A549 (cell line): ENCODE results near the gene BTC.

Source experiments
- BHLHE40 ChIP-seq: IDR thresholded peaks from 2 replicates; pipeline ENCODE4 v1.6.1; 2012; ENCODE audit warnings: low read depth, low read length, inconsistent platforms
- CHD2 ChIP-seq: fragments of 150-350 bp; IDR thresholded peaks from 2 replicates; pipeline ENCODE4 v1.6.1; 2014; ENCODE audit warnings: low read length; ENCODE audit not compliant: partially characterized antibody
- CTCF ChIP-seq: fragments of >200 bp; sonication (Bioruptor Twin); formaldehyde crosslinking; IDR thresholded peaks from 3 replicates; pipeline ENCODE4 v1.5.1; 2016
- JUN ChIP-seq, 2 experiments: fragments of >200 bp; sonication (Bioruptor Twin); formaldehyde crosslinking; IDR thresholded peaks; 2 replicates in 1 of 2; 3 replicates in 1 of 2; pipeline ENCODE4 v1.6.1; 2016 to 2017
- JUNB ChIP-seq: fragments of >200 bp; sonication (Bioruptor Twin); formaldehyde crosslinking; IDR thresholded peaks from 2 replicates; pipeline ENCODE4 v1.6.1; 2016
- MAX ChIP-seq: IDR thresholded peaks from 2 replicates; pipeline ENCODE4 v1.6.1; 2012
- MAZ ChIP-seq: fragments of 150-350 bp; IDR thresholded peaks from 2 replicates; pipeline ENCODE4 v1.6.1; 2014; ENCODE audit warnings: antibody characterized with exemption, low read depth, low read length, borderline replicate concordance
- MYC ChIP-seq: IDR thresholded peaks from 2 replicates; pipeline ENCODE4 v1.6.1; 2012; ENCODE audit warnings: mild to moderate bottlenecking, inconsistent platforms, low read length, improper control_type of control experiment, borderline replicate concordance
- NR3C1 ChIP-seq: fragments of >200 bp; sonication (Bioruptor Twin); formaldehyde crosslinking; IDR thresholded peaks from 3 replicates; pipeline ENCODE4 v1.6.1; 2017
- PHF8 ChIP-seq: fragments of 200-600 bp; sonication (generic); IDR thresholded peaks from 2 replicates; pipeline ENCODE4 v1.6.1; 2016; ENCODE audit warnings: low read depth, mild to moderate bottlenecking, antibody characterized with exemption, moderate library complexity, borderline replicate concordance
- POLR2A ChIP-seq: IDR thresholded peaks from 2 replicates; pipeline ENCODE4 v1.6.1; 2012; ENCODE audit warnings: mild to moderate bottlenecking, low read length
- REST ChIP-seq: fragments of 200-600 bp; sonication (generic); IDR thresholded peaks from 2 replicates; pipeline ENCODE4 v1.6.1; 2016; ENCODE audit warnings: antibody characterized with exemption, mild to moderate bottlenecking, moderate library complexity

- TF ChIP-seq MAX = no peak
- TF ChIP-seq BHLHE40 = no peak
- TF ChIP-seq CTCF = no peak
- no peak for TF ChIP-seq POLR2A
- TF ChIP-seq PHF8 = no peak
- no peak for TF ChIP-seq MAZ
- no peak for TF ChIP-seq CHD2
- TF ChIP-seq JUNB = no peak
- no peak for TF ChIP-seq MYC
- TF ChIP-seq JUN (IDR thresholded peaks at IDR 0.05) = no peak
- TF ChIP-seq REST = no peak
- TF ChIP-seq NR3C1 = no peak
Observed at GRCh38 chr4:74770226-74770910, 24.0 kb downstream of the BTC start.
